ENCODE measurements around the gene SPTLC3. TPM values are rescaled to one million over a fixed set of nuclear protein-coding genes. Genes with fewer than 3 reads are reported as not detected.

SPTLC3 gene
- total RNA-seq, 2 donors from 2014 or later, result 5.2 to 24.5 TPM

DNA sequence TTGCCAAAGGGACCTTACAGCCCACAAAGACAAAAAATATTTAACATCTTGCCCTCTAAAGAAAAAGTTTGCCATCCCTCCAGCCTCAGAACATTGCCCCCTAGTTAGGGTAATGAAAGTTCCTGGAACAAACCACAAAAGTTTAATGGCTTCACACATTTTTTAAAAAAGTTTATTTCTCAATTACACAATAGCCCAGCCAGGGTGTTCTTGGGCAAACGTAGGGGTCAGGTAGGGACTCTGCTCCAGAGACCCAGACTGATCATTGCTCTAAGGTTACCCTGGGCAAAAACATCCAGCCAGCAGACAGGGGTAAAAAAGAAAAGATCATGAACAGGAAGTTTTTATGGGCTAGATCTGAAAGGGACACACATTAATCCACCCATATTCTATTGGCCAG is 207.8 kb downstream of the SPTLC3 start:
- Histone ChIP-seq H3K4me3 (no peak overlapping the region), H3K36me3 (no peaks in the 10 kb centered on the region), H3K27ac (no peak overlapping the region), H3K4me1 (replicated peaks) (peaks cover 4% of the 10 kb centered on the region), H3K27me3 (replicated peaks; ENCODE audit: insufficient read depth) (peaks cover 2% of the 10 kb centered on the region), H3K9me3 (no peaks in the 10 kb centered on the region)
- no peak for DNase-seq (ENCODE audit: low spot score)
- 32% methylated on average over 1 of the region's 1 CpG for WGBS
- TF ChIP-seq, protein P1, sequence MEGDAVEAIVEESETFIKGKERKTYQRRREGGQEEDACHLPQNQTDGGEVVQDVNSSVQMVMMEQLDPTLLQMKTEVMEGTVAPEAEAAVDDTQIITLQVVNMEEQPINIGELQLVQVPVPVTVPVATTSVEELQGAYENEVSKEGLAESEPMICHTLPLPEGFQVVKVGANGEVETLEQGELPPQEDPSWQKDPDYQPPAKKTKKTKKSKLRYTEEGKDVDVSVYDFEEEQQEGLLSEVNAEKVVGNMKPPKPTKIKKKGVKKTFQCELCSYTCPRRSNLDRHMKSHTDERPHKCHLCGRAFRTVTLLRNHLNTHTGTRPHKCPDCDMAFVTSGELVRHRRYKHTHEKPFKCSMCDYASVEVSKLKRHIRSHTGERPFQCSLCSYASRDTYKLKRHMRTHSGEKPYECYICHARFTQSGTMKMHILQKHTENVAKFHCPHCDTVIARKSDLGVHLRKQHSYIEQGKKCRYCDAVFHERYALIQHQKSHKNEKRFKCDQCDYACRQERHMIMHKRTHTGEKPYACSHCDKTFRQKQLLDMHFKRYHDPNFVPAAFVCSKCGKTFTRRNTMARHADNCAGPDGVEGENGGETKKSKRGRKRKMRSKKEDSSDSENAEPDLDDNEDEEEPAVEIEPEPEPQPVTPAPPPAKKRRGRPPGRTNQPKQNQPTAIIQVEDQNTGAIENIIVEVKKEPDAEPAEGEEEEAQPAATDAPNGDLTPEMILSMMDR (IDR thresholded peaks at IDR 0.05), result no peak
- TF ChIP-seq POLR2A (IDR thresholded peaks at IDR 0.05) (no peak), POLR2AphosphoS5 (IDR thresholded peaks at IDR 0.05) (no peak)
- intact Hi-C loops (cut with DNase I), result no loop called here

Other genes starting within 250 kb of the SPTLC3 start
- gene ISM1, start 212.3 kb downstream of the SPTLC3 start, total RNA-seq, result 1 to 10 TPM in 1 of 2 donors, under 1 TPM in 1; 0.45 to 2.2 TPM

Measured in prostate gland (tissue), 2 donors.